Stimulated activated CD8-positive, alpha-beta memory T cell treated with anti-CD3 and anti-CD28 coated beads, Interleukin-2, amount 100 ng/mL, for 48 hours (primary cell): ENCODE data around the gene KCNQ5.

Source experiments
- DNase-seq, 2 donors: peaks; one replicate each; pipeline ENCODE4 v3.0.0-alpha.2; 2020; ENCODE audit warnings: low read depth in 2 of 2

The KCNQ5 gene

DNA sequence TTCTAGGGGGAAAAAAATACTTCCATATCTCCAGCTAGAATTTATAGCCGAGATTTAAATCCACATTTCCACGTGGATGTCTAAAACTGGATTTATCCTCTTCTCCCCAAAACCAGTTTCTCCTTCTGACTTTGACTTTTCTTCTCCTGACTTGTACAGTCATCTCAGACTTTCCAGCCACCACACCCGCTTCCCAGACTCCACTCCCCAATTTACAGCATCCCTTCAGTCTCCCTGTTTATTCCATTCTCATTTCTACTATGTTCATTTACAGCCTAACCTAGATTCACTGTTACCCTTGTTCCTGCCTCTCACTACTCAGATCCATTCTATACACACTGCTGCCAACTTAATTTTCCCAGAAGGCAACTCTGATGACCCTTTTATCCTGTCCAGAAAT is 378.6 kb downstream of the KCNQ5 start:
- DNase-seq, result no peak

DNA sequence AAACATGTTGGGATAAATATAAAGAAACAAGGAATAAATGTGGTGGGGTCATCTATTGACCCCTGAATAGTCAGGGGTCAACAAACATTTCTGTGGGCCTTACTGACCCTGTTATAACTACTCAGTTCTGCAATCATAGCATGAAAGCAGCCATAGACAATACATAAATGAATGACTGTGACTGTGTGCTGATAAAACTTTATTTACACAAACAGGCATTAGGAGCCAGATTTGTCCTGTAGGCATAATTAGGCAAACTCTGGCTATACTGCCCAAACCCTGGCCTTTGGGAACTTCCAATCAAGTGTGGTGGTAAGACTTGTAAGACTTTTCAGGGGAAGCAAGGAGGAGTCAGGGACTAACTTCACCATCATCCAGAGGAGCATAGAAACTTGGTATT is 380.7 kb downstream of the KCNQ5 start:
- no peak for DNase-seq

DNA sequence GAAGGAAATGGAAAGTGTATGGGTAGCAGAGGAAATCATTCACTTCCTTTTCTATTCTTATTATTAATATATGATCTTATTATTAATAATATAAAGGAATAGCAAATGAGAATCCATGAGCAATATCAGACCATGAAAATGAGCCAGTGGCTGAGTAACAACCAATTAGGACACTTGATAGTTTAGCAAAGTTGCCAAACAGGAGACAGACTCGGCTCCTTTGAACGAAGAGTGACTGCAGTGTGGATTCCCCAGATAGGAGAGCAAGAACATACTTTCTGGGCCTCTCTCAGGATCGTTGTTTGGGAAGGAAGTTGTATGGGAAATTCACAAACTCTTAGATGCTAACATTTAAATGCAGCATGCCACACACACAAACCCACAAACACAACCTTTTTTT is 381.4 kb downstream of the KCNQ5 start:
- no peak for DNase-seq

DNA sequence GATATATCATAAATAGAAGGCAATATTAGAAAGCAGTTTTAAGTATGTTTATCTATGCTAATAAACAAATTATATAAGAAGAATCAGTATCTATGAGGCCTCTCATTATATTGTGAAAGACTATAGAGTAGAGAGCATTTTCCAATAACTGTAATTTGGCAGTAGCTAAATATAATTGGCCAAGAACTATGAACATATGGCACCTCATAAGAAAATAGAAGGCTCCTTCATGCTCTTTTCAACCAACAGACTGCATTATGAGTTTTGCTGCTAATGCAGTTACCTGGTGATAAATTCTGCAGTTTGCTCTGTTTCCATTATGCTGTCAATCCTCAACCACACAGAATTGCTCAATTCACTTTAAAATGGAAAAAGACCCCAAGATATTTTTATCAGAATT is 382.4 kb downstream of the KCNQ5 start:
- DNase-seq, result no peak

DNA sequence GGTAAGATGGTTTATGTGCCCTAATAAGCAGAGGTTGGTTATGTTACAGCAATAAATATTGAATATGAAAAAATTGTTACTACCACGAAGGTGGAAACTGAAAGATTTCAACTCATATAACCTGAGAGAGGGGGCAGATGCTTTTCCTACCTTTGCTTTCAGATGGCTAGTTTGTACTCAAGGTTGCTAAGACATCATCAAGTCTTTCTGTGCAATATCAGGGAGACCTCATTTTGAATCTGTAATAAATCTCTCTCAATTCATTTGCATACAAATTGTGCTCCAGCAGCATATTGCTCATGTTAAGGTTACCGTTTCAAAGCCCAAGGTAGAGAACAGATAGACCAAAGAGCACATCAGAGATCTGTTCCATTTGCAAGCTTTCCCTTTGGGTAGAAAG is 383.0 kb downstream of the KCNQ5 start:
- DNase-seq, result no peak

DNA sequence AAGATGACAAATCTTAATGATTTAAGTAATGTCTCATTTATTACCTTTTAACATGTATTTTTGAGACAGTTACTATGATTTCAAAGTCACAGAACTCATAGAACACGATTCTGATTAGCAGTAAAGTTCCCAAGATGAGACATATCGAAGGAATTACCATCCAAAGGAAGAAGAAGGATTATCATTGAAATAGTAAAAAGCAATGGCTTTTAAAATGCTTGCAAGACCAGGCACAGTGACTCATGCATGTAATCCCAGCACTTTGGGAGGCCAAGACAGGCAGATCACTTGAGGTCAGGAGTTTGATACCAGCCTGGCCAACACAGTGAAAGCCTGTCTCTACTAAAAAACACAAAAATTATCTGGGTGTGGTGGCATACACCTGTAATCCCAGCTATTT is 384.3 kb downstream of the KCNQ5 start:
- no peak for DNase-seq

DNA sequence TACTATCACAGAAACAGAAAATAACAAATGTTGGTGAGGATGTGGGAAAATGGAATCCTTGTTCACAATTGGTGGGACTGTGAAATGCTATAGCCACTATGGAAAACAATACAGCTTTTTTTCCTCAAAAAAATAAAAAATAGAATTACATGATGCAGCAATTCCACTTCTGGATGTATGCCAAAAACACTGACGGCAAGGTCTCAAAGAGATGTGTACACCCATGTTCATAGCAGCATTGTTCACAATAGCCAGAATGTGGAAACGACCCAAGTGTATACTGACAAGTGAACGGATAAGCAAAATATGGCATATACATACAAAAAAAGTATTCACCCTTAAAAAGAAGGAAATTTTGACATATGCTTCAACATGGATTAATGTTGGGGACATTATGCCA is 390.1 kb downstream of the KCNQ5 start:
- no peak for DNase-seq

DNA sequence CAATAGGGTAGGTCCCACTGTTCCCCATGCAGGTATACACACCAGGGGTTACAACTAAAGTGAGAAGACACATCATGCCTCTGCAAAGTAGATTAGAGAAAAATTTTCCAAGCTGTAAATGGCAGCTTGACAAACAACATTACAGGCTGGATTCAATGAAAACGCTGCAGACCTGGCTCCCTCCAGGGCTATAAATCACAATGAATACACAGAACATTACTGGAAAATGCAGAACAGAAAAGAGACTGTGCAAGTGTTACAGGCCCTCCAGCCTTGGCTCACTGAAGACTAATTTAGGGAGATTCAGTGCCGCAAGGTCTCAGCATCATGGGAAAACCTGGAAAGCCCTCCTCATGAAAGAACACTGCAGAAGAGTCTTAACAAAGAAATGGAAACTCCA is 395.6 kb downstream of the KCNQ5 start:
- DNase-seq, result no peak

DNA sequence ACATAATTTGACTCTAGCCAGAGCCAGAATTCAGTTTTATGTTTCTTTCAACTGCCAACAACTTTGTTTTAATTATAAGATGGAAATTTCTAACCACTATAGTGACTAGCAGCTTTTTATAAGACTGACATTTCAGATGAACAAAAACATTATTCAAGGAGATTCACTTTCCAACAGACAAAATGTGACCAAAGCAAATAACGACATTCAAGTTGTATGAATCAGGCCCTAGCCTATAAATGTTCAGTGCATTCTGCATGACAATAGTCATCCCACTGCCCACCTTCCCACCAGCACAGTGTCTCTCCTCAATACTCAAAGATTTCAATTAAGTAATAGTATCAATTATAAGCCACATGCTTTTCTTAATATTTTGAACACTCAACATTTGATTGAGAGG is 402.7 kb downstream of the KCNQ5 start:
- no peak for DNase-seq

DNA sequence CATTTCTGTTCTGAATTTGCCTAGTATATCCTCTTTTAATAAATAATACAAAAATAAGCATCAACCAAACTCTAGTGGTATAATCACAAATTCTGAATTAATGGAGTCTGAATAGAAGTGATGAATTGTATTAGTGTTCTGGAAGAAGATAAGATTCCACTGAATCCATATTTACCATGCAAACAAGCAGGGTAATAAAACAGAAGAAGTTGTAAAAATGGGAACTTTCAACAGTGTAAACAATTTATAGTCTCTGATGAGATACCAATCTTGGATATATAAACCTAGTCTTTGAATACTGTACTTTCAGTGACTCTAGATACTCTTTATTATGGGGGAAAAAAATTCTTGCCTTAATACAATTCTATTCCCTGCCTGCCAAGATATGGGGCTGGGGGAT is 405.8 kb downstream of the KCNQ5 start:
- no peak for DNase-seq

DNA sequence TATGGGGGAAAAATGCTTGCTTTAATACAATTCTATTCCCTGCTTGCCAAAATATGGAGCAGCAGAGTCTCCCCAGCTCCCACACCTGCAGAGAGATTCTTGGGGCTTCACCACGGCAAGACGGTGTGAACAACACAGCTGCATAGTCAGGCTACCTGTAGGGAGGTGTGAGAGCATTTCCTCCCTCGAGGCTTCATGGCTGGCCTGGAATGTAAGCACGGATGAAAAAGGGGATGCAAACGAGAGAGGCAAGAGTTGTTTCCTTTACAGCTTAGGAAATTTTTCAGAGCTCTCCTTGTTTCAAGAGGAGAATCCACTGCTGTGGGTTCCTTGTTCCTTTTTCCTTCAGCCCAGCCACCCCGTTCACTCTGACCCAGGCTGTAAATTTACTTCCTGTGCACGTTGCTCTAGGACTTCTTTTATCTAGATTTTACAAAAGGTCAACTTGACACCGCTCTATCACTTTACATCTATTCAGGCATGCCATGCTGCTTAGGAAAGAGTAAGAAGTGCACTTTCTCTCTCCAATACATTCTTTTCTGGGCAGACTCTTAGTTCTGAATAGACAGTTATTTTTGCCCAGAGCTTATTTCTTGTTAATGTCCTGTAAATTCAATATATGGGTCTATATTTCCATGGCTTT is 406.4 kb downstream of the KCNQ5 start:
- DNase-seq, result no peak

DNA sequence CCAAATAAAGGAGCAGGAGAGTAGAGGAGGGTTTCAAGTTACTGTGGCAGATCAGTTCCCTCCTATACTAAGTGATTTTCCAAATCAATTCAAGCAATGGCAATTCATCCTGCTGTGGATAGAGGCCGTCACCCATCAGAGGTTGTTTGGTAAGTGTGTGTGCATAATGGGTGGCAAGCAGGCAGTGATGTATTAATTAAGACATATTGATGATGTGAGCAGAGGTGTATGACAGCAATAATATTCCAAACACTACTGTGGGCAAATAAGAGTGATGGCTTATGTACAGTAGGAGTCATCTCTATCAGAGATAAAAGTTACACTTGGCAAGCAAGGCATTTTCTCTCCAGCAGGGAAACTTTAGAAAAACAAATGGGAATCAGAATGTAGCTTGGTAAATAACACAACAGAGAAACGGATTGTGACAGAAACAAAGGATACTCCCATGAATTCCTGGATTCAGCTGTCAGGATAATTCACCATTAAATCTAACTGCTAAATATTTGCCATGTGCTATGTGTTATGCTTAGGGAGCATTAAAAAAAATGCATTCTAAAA is 407.1 kb downstream of the KCNQ5 start:
- no peak for DNase-seq

DNA sequence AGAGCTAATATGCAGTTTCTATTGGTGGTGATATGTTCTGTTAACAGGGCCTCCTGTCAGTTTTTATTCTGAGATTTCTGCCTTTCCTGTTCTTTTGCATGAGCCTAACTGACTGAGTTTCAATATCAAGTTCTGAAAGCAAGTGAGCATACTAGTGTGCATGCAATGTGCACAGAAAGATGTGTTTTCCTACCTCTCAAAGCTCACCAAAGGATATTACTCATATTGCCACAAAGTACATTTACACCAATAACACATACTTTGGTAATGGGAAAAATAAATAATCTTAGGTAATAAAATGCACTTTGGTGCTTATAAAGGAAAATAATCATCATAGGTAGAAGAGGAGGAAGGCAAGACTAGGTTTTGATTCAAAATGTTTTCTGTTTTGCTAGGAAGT is 408.4 kb downstream of the KCNQ5 start:
- no peak for DNase-seq

DNA sequence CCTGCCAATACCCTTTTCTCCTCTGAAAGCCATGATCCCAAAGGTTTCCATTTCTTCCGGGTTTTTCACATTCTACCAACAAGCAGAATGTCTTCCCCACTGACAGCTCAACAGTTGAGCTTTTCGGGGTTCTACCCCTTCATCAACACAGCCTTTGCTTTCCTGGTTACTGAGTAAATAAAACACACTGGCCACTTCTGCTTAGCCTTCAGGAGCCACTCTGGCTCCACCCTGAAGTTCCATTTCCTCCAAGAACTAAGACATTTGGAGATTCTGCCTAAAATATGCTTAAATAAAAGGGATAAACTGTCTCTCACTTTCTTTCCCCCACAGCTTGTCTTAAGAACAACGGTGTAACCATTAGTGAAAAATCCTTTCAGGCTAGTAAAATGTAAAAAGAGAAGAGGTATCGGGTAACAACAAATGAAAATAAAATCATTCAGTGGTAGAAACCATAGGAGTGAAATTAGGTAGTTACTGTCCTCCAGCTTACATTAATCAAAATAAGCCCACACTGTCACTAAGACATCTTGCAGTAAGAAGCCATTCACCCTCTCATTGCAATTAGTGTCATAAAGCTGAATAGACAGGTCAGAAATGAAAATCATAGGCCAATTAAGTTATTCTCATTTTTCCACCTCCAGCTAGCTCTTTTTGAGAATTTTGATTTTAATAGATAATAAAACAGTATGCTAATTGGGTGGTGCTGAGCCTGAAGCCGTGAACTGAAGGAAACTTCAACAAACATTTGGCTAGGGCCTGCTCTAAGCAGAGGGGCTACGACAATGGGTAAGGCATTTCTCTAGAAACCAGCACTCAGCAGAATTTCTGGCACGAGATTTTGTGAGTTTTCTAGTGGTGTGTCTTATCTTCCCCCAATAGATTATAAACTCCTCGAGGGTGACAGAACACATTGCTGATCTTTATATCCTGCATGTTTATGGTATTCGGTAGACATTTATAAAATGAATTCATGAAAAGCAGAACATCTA is 409.2 kb downstream of the KCNQ5 start:
- DNase-seq, result no peak

DNA sequence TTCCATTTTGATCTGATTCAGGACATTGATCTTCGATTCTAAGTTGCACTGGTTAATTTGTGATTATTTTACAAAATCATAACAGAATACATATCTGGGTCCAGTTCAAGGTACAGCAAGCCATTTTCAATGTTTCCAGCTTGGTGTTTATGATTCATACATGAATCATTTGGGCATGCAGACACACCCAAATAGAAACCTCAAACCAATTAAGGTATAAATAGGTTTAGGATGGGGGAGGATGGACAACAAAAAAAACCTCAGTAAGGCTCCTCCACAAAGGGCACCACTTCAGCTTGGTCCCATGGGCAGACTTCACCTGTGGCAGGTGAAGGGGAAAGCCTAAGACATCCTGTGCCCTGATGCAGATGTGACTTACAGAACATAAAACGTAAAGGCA is 410.7 kb downstream of the KCNQ5 start:
- no peak for DNase-seq

DNA sequence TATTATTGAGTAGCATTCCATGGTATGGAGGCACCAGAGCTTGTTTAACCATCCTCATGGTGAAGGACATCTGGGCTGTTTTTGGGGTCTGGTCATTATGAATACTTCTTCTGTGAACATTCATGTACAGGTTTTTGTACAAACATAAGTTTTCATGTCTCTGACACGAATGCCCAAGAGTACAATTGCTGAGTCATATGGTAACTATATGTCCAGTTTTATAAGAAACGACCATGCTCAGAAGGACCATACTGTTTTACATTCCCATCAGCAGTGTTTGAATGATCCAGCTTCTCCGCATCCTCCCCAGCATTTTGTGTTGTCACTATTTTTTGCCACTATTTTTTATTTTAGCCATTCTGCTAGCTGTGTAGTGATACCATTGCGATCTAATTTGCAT is 414.8 kb downstream of the KCNQ5 start:
- no peak for DNase-seq

DNA sequence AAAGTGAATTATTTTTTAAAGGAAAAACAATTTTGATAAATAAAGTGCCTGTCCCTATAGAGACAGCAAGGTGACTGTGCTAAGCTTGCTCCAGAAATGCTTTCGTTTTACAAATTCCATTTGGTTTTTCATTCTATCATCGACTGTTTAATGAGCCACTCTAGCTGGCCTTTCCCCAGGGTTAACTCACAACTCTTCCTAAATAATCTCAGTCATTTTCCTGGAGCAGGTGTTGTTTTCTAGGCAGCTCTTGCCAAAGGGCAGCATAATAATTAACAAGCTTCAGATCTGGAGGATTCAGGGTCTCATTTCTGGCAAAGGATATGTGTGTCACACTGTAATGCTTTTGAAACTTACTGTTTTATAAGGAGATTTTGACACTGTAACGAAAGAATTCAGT is 419.2 kb downstream of the KCNQ5 start:
- no peak for DNase-seq

DNA sequence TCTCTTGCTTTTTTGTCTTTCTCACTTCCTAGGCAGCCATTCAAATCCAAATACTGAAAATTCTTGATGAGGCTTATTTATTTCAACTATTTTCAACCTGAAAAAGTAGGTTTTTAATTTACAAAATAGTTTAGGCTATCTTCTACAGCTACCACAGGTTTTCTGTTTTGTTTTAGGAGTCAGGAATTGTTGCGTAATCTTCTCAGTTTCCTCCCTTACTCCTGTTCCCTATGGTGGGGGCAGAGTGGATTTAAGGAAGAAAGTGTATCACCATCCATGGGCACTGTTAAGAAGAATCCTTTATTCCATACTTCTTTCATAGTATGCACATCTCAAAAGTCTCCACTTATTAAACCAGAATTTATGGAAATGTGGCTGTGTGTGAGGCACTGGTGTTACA is 421.0 kb downstream of the KCNQ5 start:
- DNase-seq, result no peak

DNA sequence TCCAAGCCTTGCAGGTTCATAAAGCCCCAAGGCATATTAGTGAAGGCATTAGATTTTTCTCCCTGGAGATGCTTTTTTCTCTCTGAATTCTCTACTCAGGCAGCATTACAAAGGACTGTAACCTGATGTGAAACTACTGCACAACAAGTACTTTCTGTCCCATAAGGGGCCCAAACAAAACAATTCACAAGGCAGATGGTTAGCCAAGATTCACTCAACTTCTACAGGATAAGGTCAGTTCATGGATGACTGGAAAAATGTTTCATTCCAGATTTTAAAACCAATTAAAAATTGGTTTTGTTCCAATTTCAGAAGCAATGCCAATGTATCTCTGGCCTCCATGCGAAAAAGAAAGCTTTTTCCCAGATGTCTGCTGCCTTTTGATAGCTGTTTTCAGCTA is 421.6 kb downstream of the KCNQ5 start:
- DNase-seq, result no peak

DNA sequence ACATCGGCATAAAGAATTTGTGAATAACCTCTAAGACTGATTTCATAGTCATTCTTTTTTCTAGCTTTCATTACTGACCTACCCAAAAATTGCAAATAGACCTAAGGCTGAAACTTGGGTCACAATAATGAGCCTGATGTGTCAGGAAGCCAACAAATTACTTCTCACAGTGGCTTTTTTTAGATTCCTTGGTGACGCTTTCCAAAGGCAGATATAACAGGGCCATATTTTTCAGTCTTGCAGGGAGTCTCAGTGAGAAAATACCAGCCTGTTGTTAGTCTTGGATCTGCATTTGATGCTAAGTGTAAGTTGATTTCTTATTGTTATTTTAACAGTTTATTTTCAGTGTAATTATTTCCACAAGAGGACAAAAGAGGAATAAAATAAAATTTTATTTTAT is 423.7 kb downstream of the KCNQ5 start:
- no peak for DNase-seq

DNA sequence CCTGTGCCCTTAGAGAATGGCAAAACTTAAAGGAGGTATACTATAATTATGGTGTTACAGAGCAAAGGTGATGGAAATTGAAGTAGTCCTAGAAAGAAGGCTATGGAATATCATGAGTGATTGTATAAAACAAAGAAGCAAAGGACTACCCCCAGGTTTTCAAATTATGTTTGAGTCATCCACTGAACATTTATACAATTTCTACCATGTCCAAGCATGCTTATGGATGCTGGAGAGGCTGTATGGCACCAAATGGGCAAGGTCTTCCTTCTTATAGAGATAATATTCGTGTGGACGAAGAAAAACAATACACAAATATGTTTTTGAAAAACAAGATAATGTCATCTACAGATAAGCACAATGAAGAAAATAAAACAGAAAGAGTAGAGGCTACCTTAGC is 425.9 kb downstream of the KCNQ5 start:
- DNase-seq, result no peak

DNA sequence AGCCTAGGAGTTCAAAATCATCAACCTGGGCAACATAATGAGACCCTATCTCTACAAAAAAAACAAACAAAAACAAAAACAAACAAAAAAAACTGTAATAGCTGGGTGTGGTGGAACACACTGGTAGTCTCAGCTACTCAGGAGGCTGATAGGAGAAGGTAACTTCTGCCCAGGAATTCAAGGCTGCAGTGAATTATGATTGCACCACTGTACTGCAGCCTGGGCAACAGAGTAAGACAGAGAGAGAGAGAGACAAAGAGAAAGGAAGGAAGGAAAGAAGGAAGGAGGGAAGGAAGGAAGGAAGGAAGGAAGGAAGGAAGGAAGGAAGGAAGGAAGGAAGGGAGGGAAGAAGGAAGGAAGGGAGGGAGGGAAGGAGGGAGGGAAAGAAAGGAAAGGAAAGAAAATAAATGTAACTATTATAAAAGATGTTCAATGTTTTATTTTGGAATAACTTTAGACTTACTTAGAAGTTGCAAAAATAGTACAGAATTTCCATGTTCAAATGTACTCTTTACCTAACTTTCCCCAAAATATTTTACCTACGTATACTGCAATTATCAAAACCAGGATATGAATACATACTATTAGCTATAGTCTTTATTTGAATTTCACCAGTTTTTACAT is 428.2 kb downstream of the KCNQ5 start:
- DNase-seq, result no peak

DNA sequence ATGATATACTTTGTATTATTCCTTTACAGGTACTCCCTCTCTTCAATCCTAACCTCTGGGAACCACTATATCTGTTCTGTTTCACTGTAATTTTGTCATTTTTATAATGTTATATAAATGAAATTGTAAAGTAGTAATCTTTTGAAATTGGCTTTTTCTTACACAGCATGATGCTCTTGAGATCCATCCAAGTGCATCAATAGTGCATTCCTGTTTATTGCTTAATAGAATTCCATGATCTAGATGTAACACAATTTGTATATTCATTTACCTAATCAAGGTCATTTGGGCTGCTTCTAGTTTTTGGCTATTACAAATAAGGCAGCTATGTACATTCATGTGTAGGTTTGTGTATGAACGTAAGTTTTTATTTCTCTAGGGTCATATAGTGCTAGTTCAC is 428.8 kb downstream of the KCNQ5 start:
- no peak for DNase-seq
